ENCODE measurements around the gene F2R. TPM values are rescaled to one million over a fixed set of nuclear protein-coding genes. Genes with fewer than 3 reads are reported as not detected.
A peak's percentile ranks its signal among the peaks of the same experiment; 100 is the strongest.

Gene F2R
- total and polyA plus RNA-seq, 9 of the 15 experiments (the other 6 are each of a cell fraction or from before 2014, with no cell fraction given): 4.0 to 34.7 (median 15.1) TPM

DNA sequence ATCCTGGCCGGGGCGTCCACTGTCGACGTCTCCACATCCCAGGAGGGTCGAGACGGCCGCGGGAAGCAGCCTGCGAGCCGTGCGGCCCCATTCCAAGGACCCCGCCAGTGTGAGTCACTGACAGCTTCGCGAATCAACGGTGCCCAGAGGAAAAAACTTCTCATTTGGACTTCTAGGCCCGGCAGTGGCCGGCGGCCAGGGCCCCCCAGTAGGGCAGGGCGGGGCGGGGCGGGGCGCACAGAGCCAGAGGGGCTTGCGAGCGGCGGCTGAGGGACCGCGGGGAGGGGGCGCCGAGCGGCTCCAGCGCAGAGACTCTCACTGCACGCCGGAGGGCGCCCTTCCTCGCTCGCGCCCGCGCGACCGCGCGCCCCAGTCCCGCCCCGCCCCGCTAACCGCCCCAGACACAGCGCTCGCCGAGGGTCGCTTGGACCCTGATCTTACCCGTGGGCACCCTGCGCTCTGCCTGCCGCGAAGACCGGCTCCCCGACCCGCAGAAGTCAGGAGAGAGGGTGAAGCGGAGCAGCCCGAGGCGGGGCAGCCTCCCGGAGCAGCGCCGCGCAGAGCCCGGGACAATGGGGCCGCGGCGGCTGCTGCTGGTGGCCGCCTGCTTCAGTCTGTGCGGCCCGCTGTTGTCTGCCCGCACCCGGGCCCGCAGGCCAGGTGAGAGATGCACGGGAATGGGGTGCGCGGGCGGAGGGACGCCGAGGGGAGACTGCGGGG is at the start of gene F2R (continued):
- no peak for TF ChIP-seq RCOR1 (IDR thresholded peaks at IDR 0.05; ENCODE audit: borderline replicate concordance in 1 of 2, low read depth in 2 of 2, low read length in 2 of 2)
- no peak for TF ChIP-seq ZNF124 (CRISPR knock-in tag; IDR thresholded peaks at IDR 0.05)
- peak; percentile 41 for TF ChIP-seq PCBP1 (IDR thresholded peaks at IDR 0.05; ENCODE audit: low read depth, low read length, poor library complexity, severe bottlenecking)
- 0 out of 3 replicates have a peak, but pooled peaks of 1 of the 2 experiments have one; percentile 5 for TF ChIP-seq CBX3 (IDR thresholded peaks at IDR 0.05; ENCODE audit: borderline replicate concordance in 1 of 2, low read length in 2 of 2)
- TF ChIP-seq YY1 (IDR thresholded peaks at IDR 0.05; ENCODE audit: borderline replicate concordance in 1 of 3, control insufficient read depth in 1 of 3, extremely low read depth in 1 of 3, insufficient read depth in 3 of 3, insufficient read length in 1 of 3, insufficient replicate concordance in 2 of 3, low read depth in 1 of 3, low read length in 2 of 3): peak in 2 of 3 experiments; percentile 28 to 57
- peak; percentile 28 for TF ChIP-seq HMGN3 (IDR thresholded peaks at IDR 0.05; ENCODE audit: borderline replicate concordance, extremely low read depth, insufficient read length, low read depth, low read length)
- no peak for TF ChIP-seq ZNF764 (CRISPR knock-in tag; IDR thresholded peaks at IDR 0.05; ENCODE audit: low read depth)
- peak; percentile 50 for TF ChIP-seq SAP30 (IDR thresholded peaks at IDR 0.05; ENCODE audit: borderline replicate concordance, insufficient read depth, low read depth, low read length, poor library complexity, severe bottlenecking)
- no peak for TF ChIP-seq GABPA (tag; conservative IDR thresholded peaks at IDR 0.05; ENCODE audit: low read depth)
- peak; percentile 52 for TF ChIP-seq POLR2AphosphoS5 (IDR thresholded peaks at IDR 0.05; ENCODE audit: control insufficient read depth, insufficient read depth, low read depth, low read length)
- 0 out of 2 replicates have a peak, but pooled peaks have one; percentile 8 for TF ChIP-seq ERF (CRISPR knock-in tag; IDR thresholded peaks at IDR 0.05)
- TF ChIP-seq CSDE1 (IDR thresholded peaks at IDR 0.05): no peak
- no peak for TF ChIP-seq ZNF431 (CRISPR knock-in tag; IDR thresholded peaks at IDR 0.05)
- TF ChIP-seq SMAD4 (CRISPR knock-in tag; conservative IDR thresholded peaks at IDR 0.05): peak; percentile 39; the same call in 1 of the 2 replicates
- TF ChIP-seq NFIX (CRISPR knock-in tag; IDR thresholded peaks at IDR 0.05; ENCODE audit: low read depth): no peak
- TF ChIP-seq POLR2G (IDR thresholded peaks at IDR 0.05; ENCODE audit: low read depth, low read length): peak; percentile 82
- TF ChIP-seq ZBTB7A (IDR thresholded peaks at IDR 0.05; ENCODE audit: borderline replicate concordance, control insufficient read depth, low read depth, low read length): peak; percentile 98
- no peak for TF ChIP-seq ZBTB9 (CRISPR knock-in tag; IDR thresholded peaks at IDR 0.05)
- no peak for TF ChIP-seq DACH1 (IDR thresholded peaks at IDR 0.05; ENCODE audit: partially characterized antibody)
- TF ChIP-seq NR0B1 (IDR thresholded peaks at IDR 0.05; ENCODE audit: partially characterized antibody): no peak
- peak; percentile 76 for TF ChIP-seq RB1 (IDR thresholded peaks at IDR 0.05; ENCODE audit: low read depth)
- TF ChIP-seq ZNF79 (CRISPR knock-in tag; IDR thresholded peaks at IDR 0.05; ENCODE audit: low read depth): no peak
- TF ChIP-seq TGIF2 (CRISPR knock-in tag; IDR thresholded peaks at IDR 0.05): peak; percentile 61; the same call in 1 of the 2 replicates
